T-helper 2 cell treated with Interferon-gamma antibody and Interleukin-4, amounts not matched to agents 5 μg/mL and 100 μg/mL, for 36 hours (primary cell): ENCODE measurements around the gene MPP2.

Source experiments
- DNase-seq: peaks from one replicate; pipeline ENCODE4 v3.0.0; 2021; ENCODE audit warnings: low spot score
- H3K27ac Mint-ChIP-seq: one replicate; pipeline ENCODE4 v1.8.0; 2021; ENCODE audit warnings: mild to moderate bottlenecking, mixed read lengths
- H3K27me3 Mint-ChIP-seq: one replicate; pipeline ENCODE4 v1.8.0; 2021; ENCODE audit warnings: low read depth, mixed read lengths
- H3K36me3 Mint-ChIP-seq: one replicate; pipeline ENCODE4 v1.8.0; 2021; ENCODE audit warnings: low read depth, mixed read lengths
- H3K4me1 Mint-ChIP-seq: one replicate; pipeline ENCODE4 v1.8.0; 2021; ENCODE audit warnings: low read depth, mixed read lengths
- H3K4me3 Mint-ChIP-seq: one replicate; pipeline ENCODE4 v1.8.0; 2022; ENCODE audit warnings: mild to moderate bottlenecking, moderate library complexity, mixed read lengths
- H3K9me3 Mint-ChIP-seq: one replicate; pipeline ENCODE4 v1.8.0; 2021; ENCODE audit warnings: mixed read lengths

MPP2 gene

DNA sequence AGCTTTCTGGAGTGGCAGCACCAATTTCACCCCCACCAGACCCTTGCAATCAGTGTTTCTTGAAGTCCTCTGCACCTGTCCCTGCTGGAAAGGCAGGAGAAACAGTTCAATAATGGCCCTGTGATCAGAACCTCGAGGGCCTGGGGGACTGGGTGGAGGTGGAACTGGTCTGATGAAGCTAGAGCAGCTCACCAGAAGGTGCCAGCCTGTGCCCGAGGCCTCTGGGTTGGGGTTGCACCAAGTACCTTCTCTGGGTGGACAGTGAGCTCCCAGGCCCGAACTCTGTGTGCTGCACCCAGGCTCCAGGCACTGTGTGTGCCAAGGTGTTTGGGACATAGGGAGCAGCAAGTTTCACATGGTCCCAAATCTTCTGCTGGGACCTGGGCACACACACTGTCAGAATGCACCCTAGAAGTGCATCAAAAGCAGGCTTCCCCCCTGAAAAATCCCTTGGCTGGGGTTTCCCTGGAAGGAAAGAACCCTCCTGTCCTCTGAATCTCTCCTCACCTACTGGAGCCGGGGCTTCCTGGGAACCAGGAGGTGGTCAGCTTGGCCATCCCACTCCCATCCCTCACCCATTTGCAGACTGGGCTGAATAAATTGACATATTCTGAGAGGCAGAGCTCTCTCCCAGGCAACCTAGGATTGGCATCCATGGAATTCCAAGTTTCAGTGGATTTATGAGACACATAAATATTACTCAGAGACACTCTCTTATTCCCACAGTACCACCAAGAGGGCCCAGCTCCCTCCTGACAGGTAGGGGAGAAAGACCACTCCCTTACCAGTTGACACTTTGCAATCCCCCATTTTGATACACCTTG, 43.0 kb downstream of the MPP2 start:
- Mint-ChIP-seq H3K4me1 (no peaks in the 10 kb centered on the region), H3K36me3 (no peaks in the 10 kb centered on the region), H3K4me3 (no peak overlapping the region), H3K27ac (no peak overlapping the region), H3K9me3 (no peaks in the 10 kb centered on the region), H3K27me3 (peaks cover 22% of the 10 kb centered on the region)
- DNase-seq, result no peak

DNA sequence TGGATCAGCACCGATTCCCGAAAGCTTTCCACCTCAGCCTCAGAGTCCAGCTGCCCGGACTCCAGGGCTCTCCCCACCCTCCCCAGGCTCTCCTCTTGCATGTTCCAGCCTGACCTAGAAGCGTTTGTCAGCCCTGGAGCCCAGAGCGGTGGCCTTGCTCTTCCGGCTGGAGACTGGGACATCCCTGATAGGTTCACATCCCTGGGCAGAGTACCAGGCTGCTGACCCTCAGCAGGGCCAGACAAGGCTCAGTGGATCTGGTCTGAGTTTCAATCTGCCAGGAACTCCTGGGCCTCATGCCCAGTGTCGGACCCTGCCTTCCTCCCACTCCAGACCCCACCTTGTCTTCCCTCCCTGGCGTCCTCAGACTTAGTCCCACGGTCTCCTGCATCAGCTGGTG, 45.4 kb downstream of the MPP2 start:
- Mint-ChIP-seq H3K9me3 (no peaks in the 10 kb centered on the region), H3K4me1 (no peaks in the 10 kb centered on the region), H3K27ac (no peak overlapping the region), H3K27me3 (peaks cover 10% of the 10 kb centered on the region), H3K36me3 (no peaks in the 10 kb centered on the region), H3K4me3 (no peak overlapping the region)
- DNase-seq, result no peak

DNA sequence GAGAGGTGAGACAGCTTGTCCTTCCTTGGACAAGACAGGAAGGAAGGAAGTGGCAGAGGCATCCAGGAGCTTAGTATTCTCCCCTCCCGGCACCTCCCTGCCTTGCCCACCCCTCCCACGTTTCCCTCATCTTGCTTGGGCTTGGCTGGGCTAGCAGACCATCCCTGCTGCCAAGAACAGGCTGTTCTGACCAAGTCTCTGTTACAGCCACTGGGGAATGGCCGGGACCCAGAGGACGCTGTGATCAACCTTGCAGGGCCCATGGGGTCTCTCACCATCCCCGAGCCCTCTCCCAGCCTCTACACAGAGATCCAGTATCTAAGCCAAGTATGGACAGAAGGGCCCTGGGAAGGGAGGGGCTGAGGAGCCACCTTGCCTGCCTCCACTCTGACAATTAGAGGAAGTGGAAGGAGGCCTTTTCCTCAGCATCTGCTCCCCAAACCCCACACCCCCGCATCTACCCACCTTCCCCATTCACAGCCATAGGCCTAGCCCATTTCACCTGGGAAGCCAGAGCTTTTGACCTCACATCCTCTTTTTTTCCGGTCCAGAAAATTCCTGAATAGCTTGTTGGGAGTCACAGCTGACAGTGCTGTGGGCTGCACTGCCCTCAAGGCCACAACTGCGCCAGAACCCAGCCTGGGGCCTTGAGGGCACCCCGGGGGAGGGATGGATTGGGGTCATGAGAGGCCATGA, 46.3 kb downstream of the MPP2 start:
- Mint-ChIP-seq H3K36me3 (no peaks in the 10 kb centered on the region), H3K27ac (no peak overlapping the region), H3K4me3 (no peak overlapping the region), H3K27me3 (peaks cover 6% of the 10 kb centered on the region), H3K4me1 (no peaks in the 10 kb centered on the region), H3K9me3 (no peaks in the 10 kb centered on the region)
- no peak for DNase-seq

- no peaks in the 10 kb centered on the region for H3K4me1 Mint-ChIP-seq
- no peak overlapping the region for H3K4me3 Mint-ChIP-seq
- no peak overlapping the region for H3K27ac Mint-ChIP-seq
- no peaks in the 10 kb centered on the region for H3K9me3 Mint-ChIP-seq
- no peaks in the 10 kb centered on the region for H3K36me3 Mint-ChIP-seq
- no peak for DNase-seq
- H3K27me3 Mint-ChIP-seq, result no peaks in the 10 kb centered on the region
Measured at GRCh38 chr17:43860077-43860725, 47.1 kb downstream of the MPP2 start.

- Mint-ChIP-seq H3K9me3 (no peaks in the 10 kb centered on the region), H3K4me1 (no peaks in the 10 kb centered on the region), H3K4me3 (no peak overlapping the region), H3K27ac (no peak overlapping the region), H3K36me3 (no peaks in the 10 kb centered on the region), H3K27me3 (no peaks in the 10 kb centered on the region)
- no peak for DNase-seq
Measured at GRCh38 chr17:43857957-43858600, 49.3 kb downstream of the MPP2 start.

DNA sequence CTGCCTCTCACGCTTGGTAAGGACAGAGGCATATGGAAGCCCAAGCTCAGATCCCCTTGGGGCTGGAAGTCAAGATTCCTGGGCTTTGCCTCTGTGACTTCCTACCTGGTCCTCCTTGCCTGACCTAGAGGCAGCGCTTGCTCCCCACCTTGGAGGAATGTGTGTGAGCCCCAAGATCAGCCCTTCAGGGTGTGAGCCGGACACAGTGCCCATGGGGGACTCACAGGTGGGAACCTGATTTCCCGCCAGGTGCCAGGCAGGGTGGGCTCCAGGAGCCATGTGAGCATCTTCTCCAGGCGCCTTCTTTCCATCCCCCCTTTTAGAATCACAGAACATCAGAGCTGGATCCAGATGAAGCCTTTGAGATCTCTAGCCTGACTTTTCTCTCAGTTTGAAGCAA, 50.2 kb downstream of the MPP2 start:
- no peak for DNase-seq
- Mint-ChIP-seq H3K9me3 (no peaks in the 10 kb centered on the region), H3K27me3 (no peaks in the 10 kb centered on the region), H3K27ac (no peak overlapping the region), H3K36me3 (no peaks in the 10 kb centered on the region), H3K4me3 (no peak overlapping the region), H3K4me1 (no peaks in the 10 kb centered on the region)

- Mint-ChIP-seq H3K27ac (no peak overlapping the region), H3K9me3 (no peaks in the 10 kb centered on the region), H3K4me3 (no peak overlapping the region), H3K27me3 (no peaks in the 10 kb centered on the region), H3K4me1 (no peaks in the 10 kb centered on the region), H3K36me3 (no peaks in the 10 kb centered on the region)
- DNase-seq, result no peak
Measured at GRCh38 chr17:43856141-43856540, 51.2 kb downstream of the MPP2 start.

DNA sequence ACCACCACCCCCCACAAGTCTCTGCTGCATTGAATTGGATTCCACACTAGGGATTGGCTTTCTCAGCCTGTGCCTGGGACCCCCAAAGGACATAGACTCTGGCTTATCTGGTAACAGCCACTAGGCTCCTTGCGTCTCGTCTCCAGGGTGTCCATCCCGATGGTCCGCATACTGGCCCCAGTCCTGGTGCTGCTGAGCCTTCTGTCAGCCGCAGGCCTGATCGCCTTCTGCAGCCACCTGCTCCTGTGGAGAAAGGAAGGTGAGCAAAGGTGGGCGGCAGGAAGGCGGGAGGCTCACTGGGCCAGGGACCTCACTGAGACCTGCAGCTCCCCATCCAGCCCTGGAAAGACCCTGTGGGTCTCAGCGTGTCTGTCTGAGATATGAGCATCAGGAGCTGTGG, 52.3 kb downstream of the MPP2 start:
- DNase-seq, result no peak
- Mint-ChIP-seq H3K36me3 (no peaks in the 10 kb centered on the region), H3K27me3 (no peaks in the 10 kb centered on the region), H3K4me1 (no peaks in the 10 kb centered on the region), H3K4me3 (no peak overlapping the region), H3K9me3 (no peaks in the 10 kb centered on the region), H3K27ac (no peak overlapping the region)

DNA sequence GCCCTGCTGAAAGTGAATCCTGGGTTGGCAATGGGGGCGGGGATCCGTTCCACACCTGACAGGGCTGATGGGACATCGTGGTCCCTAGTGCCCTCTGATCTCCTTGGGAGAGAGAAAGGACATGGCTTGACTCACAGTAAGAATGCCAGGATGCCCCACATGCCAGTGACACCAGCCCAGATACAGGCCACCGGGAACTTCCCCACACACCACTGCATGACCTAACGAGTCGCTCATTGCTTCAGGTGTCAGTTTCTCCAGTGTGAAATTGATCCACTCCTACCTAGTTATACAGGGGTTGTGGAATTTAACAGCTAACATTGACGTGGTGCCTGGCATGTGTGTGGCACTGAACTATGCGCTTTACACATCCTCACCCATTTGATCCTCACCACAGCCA, 52.8 kb downstream of the MPP2 start:
- no peak overlapping the region for H3K4me3 Mint-ChIP-seq

DNA sequence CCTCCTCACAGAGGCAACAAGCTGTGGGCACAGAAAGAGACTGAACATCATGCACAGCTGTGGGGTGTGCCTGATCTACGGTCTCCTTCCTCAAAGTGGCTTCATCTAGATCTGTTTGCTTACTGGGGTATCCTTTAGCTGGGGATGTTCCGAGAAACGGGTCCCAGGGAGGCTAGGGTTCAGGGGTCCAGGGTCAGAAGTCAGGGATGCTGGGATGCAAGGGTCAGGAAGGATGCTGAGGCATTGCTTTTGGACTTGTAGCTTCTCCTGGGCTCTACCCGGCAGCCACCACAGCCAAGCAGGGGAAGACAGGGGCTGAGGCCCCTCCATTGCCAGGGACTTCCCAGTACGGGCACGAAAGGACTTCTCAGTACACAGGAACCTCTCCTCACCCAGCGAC, 53.8 kb downstream of the MPP2 start:
- Mint-ChIP-seq H3K36me3 (no peaks in the 10 kb centered on the region), H3K27ac (no peak overlapping the region), H3K4me3 (no peak overlapping the region), H3K27me3 (no peaks in the 10 kb centered on the region), H3K4me1 (no peaks in the 10 kb centered on the region), H3K9me3 (no peaks in the 10 kb centered on the region)
- DNase-seq, result no peak

More for the DNA sequence above, 52.8 kb downstream of the MPP2 start:
- Mint-ChIP-seq H3K27ac (no peak overlapping the region), H3K27me3 (no peaks in the 10 kb centered on the region), H3K4me1 (no peaks in the 10 kb centered on the region), H3K9me3 (no peaks in the 10 kb centered on the region), H3K36me3 (no peaks in the 10 kb centered on the region)
- no peak for DNase-seq

DNA sequence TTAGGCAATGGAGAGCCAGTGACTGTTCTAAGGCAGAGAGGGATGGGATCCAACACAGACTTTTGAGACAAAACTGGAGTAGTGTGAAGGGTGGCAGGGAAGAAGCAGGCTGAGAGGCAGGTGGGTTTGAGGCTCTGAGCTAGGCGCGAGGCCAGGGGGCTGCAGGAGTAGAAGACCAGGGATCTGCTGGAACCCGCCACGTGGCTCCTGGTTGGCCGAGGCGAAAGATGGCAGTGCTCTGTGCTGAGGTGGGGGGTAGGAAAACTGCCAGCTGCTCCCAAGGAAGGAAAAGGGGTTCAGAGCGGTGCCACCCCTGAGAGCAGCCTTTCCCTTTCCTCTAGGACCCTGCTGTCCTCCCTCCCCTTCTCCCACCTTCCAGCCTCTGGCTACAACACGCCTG, 54.8 kb downstream of the MPP2 start:
- no peak for DNase-seq
- H3K9me3 Mint-ChIP-seq, result no peaks in the 10 kb centered on the region
- no peaks in the 10 kb centered on the region for H3K4me1 Mint-ChIP-seq
- H3K27ac Mint-ChIP-seq, result no peak overlapping the region
- H3K4me3 Mint-ChIP-seq, result no peak overlapping the region
- peaks cover under 1% of the 10 kb centered on the region for H3K27me3 Mint-ChIP-seq
- H3K36me3 Mint-ChIP-seq, result no peaks in the 10 kb centered on the region

DNA sequence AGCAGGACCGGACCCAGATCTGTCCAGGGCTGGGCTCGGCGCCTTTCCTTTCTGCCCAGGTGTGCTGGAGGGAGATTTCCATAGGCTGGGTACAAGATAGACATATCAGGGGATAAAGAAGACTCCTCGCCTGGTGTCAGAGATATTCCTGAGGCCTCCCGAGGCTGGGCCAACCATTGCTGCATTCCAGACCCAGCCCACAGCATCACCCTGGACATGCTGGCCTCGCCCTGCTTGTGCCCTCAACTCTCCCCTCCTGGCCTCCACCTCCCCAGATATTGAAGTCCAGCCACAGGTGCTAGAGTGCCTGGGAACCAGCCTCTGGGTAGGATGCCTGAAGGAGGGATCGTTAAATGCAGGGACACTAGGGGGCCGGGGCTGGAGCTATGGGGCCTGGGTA, 58.2 kb downstream of the MPP2 start:
- Mint-ChIP-seq H3K9me3 (no peaks in the 10 kb centered on the region), H3K27ac (no peak overlapping the region), H3K27me3 (peaks cover 8% of the 10 kb centered on the region), H3K36me3 (no peaks in the 10 kb centered on the region), H3K4me1 (no peaks in the 10 kb centered on the region), H3K4me3 (no peak overlapping the region)
- DNase-seq, result no peak

DNA sequence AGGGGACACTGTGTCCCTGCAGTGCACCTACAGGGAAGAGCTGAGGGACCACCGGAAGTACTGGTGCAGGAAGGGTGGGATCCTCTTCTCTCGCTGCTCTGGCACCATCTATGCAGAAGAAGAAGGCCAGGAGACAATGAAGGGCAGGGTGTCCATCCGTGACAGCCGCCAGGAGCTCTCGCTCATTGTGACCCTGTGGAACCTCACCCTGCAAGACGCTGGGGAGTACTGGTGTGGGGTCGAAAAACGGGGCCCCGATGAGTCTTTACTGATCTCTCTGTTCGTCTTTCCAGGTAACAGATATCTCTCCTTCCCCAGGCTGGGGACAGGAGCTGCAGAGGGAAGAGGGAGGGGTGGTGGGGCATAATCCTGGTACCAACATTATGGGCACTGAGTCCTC, 58.7 kb downstream of the MPP2 start:
- no peak overlapping the region for H3K27ac Mint-ChIP-seq
- DNase-seq, result no peak
- no peak overlapping the region for H3K4me3 Mint-ChIP-seq
- H3K36me3 Mint-ChIP-seq, result no peaks in the 10 kb centered on the region
- no peaks in the 10 kb centered on the region for H3K9me3 Mint-ChIP-seq
- H3K4me1 Mint-ChIP-seq, result no peaks in the 10 kb centered on the region
- H3K27me3 Mint-ChIP-seq, result peaks cover 8% of the 10 kb centered on the region

GRCh38 chr17:43846963-43847371, 60.4 kb downstream of the MPP2 start, which contains the start of gene CD300LG:
Gene CD300LG, plus strand, starts transcription at chr17:43847176. Its CDS starts 41 bp downstream, at chr17:43847217.
- Mint-ChIP-seq H3K9me3 (no peaks in the 10 kb centered on the region), H3K4me1 (no peaks in the 10 kb centered on the region), H3K4me3 (no peak within 1 kb of the TSS), H3K36me3 (no peaks in the 10 kb centered on the region), H3K27me3 (peaks cover 10% of the 10 kb centered on the region), H3K27ac (no peak within 1 kb of the TSS)
- DNase-seq, result no peak
